Measurements from ENCODE around the gene SLMAP. TPM values are rescaled to one million over a fixed set of nuclear protein-coding genes. Genes with fewer than 3 reads are reported as not detected.

Gene SLMAP
- total and polyA plus RNA-seq, 2 of the 4 experiments (the other 2 are of a cell fraction), result 15.5 to 26.5 TPM

GRCh38 chr3:57730682-57731081, 25.4 kb upstream of the SLMAP start:
- dilution Hi-C loops (cut with HindIII; ENCODE audit: low sequenced_read_pairs, unreplicated experiment), result no loop called here
- ATAC-seq (ENCODE audit: low read depth) (no peak), DNase-seq (no peak)
- Histone ChIP-seq H3K4me3 (ENCODE audit: insufficient read depth, low read depth, low read length) (no peak overlapping the region), H3K4me1 (ENCODE audit: control insufficient read depth, insufficient read depth, low read length) (peaks cover 3% of the 10 kb centered on the region), H4K8ac (ENCODE audit: low read depth in 2 of 2, low read length in 2 of 2) (no peak overlapping the region), H3K36me3 (ENCODE audit: control insufficient read depth, insufficient read depth, low read length) (no peaks in the 10 kb centered on the region), H2AK5ac (ENCODE audit: low read depth, low read length) (no peak overlapping the region), H3K9ac (ENCODE audit: low read depth, low read length) (no peak overlapping the region), H3K79me1 (ENCODE audit: low read depth in 1 of 2, low read length in 2 of 2) (no peaks in the 10 kb centered on the region), H3K18ac (ENCODE audit: low read depth, low read length) (no peak overlapping the region), H3K23ac (ENCODE audit: low read depth, low read length) (no peak overlapping the region), H3K4me2 (ENCODE audit: low read depth, low read length) (no peak overlapping the region), H2BK5ac (ENCODE audit: low read depth, low read length, poor library complexity, severe bottlenecking) (no peak overlapping the region), H2BK20ac (ENCODE audit: low read depth, low read length) (no peak overlapping the region), H2BK15ac (ENCODE audit: low read depth, low read length) (no peak overlapping the region), H4K20me1 (ENCODE audit: insufficient read depth, low read length) (no peaks in the 10 kb centered on the region), H2BK120ac (ENCODE audit: low read depth, low read length) (no peak overlapping the region), H3K14ac (replicated peaks; ENCODE audit: low read depth, low read length) (no peak overlapping the region), H4K91ac (ENCODE audit: insufficient read depth, low read depth, low read length) (no peak overlapping the region), H3K9me3 (ENCODE audit: control insufficient read depth, insufficient read depth, low read length) (no peaks in the 10 kb centered on the region), H4K5ac (ENCODE audit: low read depth, low read length) (no peak overlapping the region), H3K27ac (ENCODE audit: insufficient read depth, low read length) (no peak overlapping the region), H3K4ac (ENCODE audit: low read depth, low read length) (no peak overlapping the region), H3K56ac (ENCODE audit: extremely low read depth, insufficient read depth, low read length) (no peak overlapping the region), H2AFZ (replicated peaks; ENCODE audit: low read length, poor library complexity) (no peak overlapping the region), H3K9me1 (ENCODE audit: insufficient read depth, low read length) (no peaks in the 10 kb centered on the region; the same call in 1 of the 2 replicates), H3K27me3 (ENCODE audit: control insufficient read depth, insufficient read depth, low read length) (no peaks in the 10 kb centered on the region), H2AK9ac (replicated peaks; ENCODE audit: low read depth, low read length, poor library complexity) (no peak overlapping the region)
- intact Hi-C loops (cut with micrococcal nuclease), result no loop called here
- POLR2A ChIA-PET (ENCODE audit: unreplicated experiment), result no interaction called here
- no CpG with 5 or more reads among the region's 3 CpGs for WGBS, 2 experiments (ENCODE audit: extremely low coverage in 2 of 2, insufficient read length in 1 of 2)
- TF ChIP-seq MAFK (IDR thresholded peaks at IDR 0.05; ENCODE audit: low read depth, low read length), result no peak
- TF ChIP-seq RAD21 (IDR thresholded peaks at IDR 0.05; ENCODE audit: low read length), result no peak
- no peak for TF ChIP-seq RCOR1 (IDR thresholded peaks at IDR 0.05; ENCODE audit: insufficient replicate concordance, low read length)
- TF ChIP-seq BHLHE40 (IDR thresholded peaks at IDR 0.05; ENCODE audit: low read depth, low read length), result no peak
- no peak for TF ChIP-seq CHD1 (IDR thresholded peaks at IDR 0.05; ENCODE audit: low read depth, low read length)
- no peak for TF ChIP-seq NFE2L2 (IDR thresholded peaks at IDR 0.05; ENCODE audit: low read depth, low read length)
- TF ChIP-seq, protein P1, sequence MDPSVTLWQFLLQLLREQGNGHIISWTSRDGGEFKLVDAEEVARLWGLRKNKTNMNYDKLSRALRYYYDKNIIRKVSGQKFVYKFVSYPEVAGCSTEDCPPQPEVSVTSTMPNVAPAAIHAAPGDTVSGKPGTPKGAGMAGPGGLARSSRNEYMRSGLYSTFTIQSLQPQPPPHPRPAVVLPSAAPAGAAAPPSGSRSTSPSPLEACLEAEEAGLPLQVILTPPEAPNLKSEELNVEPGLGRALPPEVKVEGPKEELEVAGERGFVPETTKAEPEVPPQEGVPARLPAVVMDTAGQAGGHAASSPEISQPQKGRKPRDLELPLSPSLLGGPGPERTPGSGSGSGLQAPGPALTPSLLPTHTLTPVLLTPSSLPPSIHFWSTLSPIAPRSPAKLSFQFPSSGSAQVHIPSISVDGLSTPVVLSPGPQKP (IDR thresholded peaks at IDR 0.05; ENCODE audit: borderline replicate concordance, low read depth, low read length), result no peak
- no peak for TF ChIP-seq CEBPB (IDR thresholded peaks at IDR 0.05; ENCODE audit: low read depth, low read length)
- in situ Hi-C loops (cut with MboI; ENCODE audit: low sequenced_read_pairs), result no loop called here
- no TSS peak for BruUV-seq (replicated peaks)
- CTCF ChIA-PET, result no interaction called here
